H1 (cell line): ENCODE results near the gene AKR1C8. TPM values are rescaled to one million over a fixed set of nuclear protein-coding genes. Genes with fewer than 3 reads are reported as not detected.

ENCODE experiments used
- CTCF ChIA-PET: fragments of 300-600 bp; sonication (Branson Sonifier 250); formaldehyde crosslinking; loops from one replicate; lab custom pipeline; 2021; ENCODE audit not compliant: partially characterized antibody; lab: Charles Lee
- POLR2A ChIA-PET: fragments of 300-600 bp; sonication (Branson Sonifier 250); formaldehyde crosslinking; loops from one replicate; lab custom pipeline; 2021; ENCODE audit warnings: inconsistent platforms; ENCODE audit not compliant: partially characterized antibody; lab: Charles Lee
- DNase-seq, 2 experiments: peaks; one replicate each; pipeline versions ENCODE4 v3.0.0 to v3.0.0-alpha.2; 2010 to 2022; ENCODE audit warnings: low spot score in 2 of 2, low read depth in 1 of 2, mixed read lengths in 1 of 2
- FAIRE-seq: peaks from 2 replicates; lab custom pipeline; 2011; peaks lifted over from hg19 to GRCh38; lab: Jason Lieb, UNC
- H2AFZ ChIP-seq: 2 replicates; pipeline ENCODE4 v1.8.1; 2012; ENCODE audit warnings: low read length, inconsistent platforms
- H2AK5ac ChIP-seq: 2 replicates; pipeline ENCODE4 v1.6.1; 2013; ENCODE audit warnings: low read depth, low read length
- H2BK120ac ChIP-seq: replicated peaks from 2 replicates; pipeline ENCODE3; 2013; ENCODE audit warnings: low read depth, low read length, inconsistent platforms
- H2BK12ac ChIP-seq: 2 replicates; pipeline ENCODE4 v1.6.1; 2013; ENCODE audit warnings: low read depth, low read length
- H2BK15ac ChIP-seq: 2 replicates; pipeline ENCODE4 v1.6.1; 2013; ENCODE audit warnings: low read length
- H2BK20ac ChIP-seq: 2 replicates; pipeline ENCODE4 v1.6.1; 2013; ENCODE audit warnings: low read length
- H2BK5ac ChIP-seq: 2 replicates; pipeline ENCODE4 v1.6.1; 2013; ENCODE audit warnings: low read depth, low read length
- H3K14ac ChIP-seq: 2 replicates; pipeline ENCODE4 v1.6.1; 2013; ENCODE audit warnings: inconsistent platforms; ENCODE audit not compliant: insufficient read length
- H3K18ac ChIP-seq: 2 replicates; pipeline ENCODE4 v1.6.1; 2013; ENCODE audit warnings: low read length; ENCODE audit errors: extremely low read depth
- H3K23ac ChIP-seq: 2 replicates; pipeline ENCODE4 v1.6.1; 2013; ENCODE audit warnings: inconsistent platforms; ENCODE audit not compliant: insufficient read length
- H3K23me2 ChIP-seq: 2 replicates; pipeline ENCODE4 v1.6.1; 2013; ENCODE audit warnings: low read depth, low read length
- H3K27ac ChIP-seq: 2 replicates; pipeline ENCODE4 v1.6.1; 2011; ENCODE audit warnings: low read depth, low read length, inconsistent platforms
- H3K27me3 ChIP-seq, 4 experiments: replicated peaks in 1 of 4; 1 replicate in 1 of 4; 2 replicates in 3 of 4; pipeline versions ENCODE4 v1.6.1 to v1.8.1; 2011 to 2013; ENCODE audit warnings: low read length in 3 of 4, mild to moderate bottlenecking in 3 of 4, inconsistent platforms in 2 of 4, mixed read lengths in 2 of 4, moderate library complexity in 1 of 4; ENCODE audit not compliant: control insufficient read depth in 3 of 4, insufficient read depth in 3 of 4; ENCODE audit errors: extremely low read depth in 1 of 4
- H3K36me3 ChIP-seq, 4 experiments: 2 replicates each; pipeline versions ENCODE4 v1.6.1 to v1.8.1; 2011 to 2013; ENCODE audit warnings: mild to moderate bottlenecking in 4 of 4, low read length in 3 of 4, moderate library complexity in 2 of 4, control low read depth in 1 of 4, inconsistent platforms in 1 of 4; ENCODE audit not compliant: insufficient read depth in 4 of 4, control insufficient read depth in 2 of 4
- H3K4ac ChIP-seq: replicated peaks from 2 replicates; pipeline ENCODE3; 2013; ENCODE audit warnings: low read length, low read depth, mixed read lengths, inconsistent platforms; ENCODE audit not compliant: insufficient read length
- H3K4me1 ChIP-seq, 4 experiments: replicated peaks in 1 of 4; 1 replicate in 1 of 4; 2 replicates in 3 of 4; pipeline versions ENCODE4 v1.6.1 to v1.8.1; 2011 to 2013; ENCODE audit warnings: low read length in 3 of 4, inconsistent platforms in 2 of 4, mixed read lengths in 1 of 4; ENCODE audit not compliant: insufficient read depth in 4 of 4, control insufficient read depth in 3 of 4
- H3K4me2 ChIP-seq, 2 experiments: 2 replicates each; pipeline versions ENCODE4 v1.6.1 to v1.8.1; 2011 to 2013; ENCODE audit warnings: low read depth in 2 of 2, low read length in 2 of 2, control low read depth in 1 of 2, inconsistent platforms in 1 of 2, mild to moderate bottlenecking in 1 of 2; ENCODE audit not compliant: insufficient read depth in 1 of 2
- H3K4me3 ChIP-seq, 4 experiments: fragments of 200-600, 300-600 bp in 1 of 4; sonication (generic), shearing (Covaris generic), sonication (Bioruptor Twin) in 1 of 4; 2 replicates each; pipeline versions ENCODE4 v1.5.1 to v1.8.1; 2011 to 2016; ENCODE audit warnings: low read length in 4 of 4, low read depth in 3 of 4, control low read depth in 2 of 4, inconsistent platforms in 2 of 4, mild to moderate bottlenecking in 2 of 4, mixed read lengths in 1 of 4, moderate library complexity in 1 of 4; ENCODE audit not compliant: insufficient read depth in 2 of 4; ENCODE audit errors: extremely low read depth in 1 of 4
- H3K56ac ChIP-seq: replicated peaks from 2 replicates; pipeline ENCODE3; 2013; ENCODE audit warnings: low read depth, mild to moderate bottlenecking, mixed read lengths, low read length, inconsistent platforms; ENCODE audit not compliant: insufficient read length
- H3K79me1 ChIP-seq: 2 replicates; pipeline ENCODE4 v1.6.1; 2013; ENCODE audit warnings: low read depth, low read length, control low read depth
- H3K79me2 ChIP-seq, 2 experiments: 2 replicates each; pipeline versions ENCODE4 v1.6.1 to v1.8.1; 2012 to 2013; ENCODE audit warnings: low read length in 2 of 2, mild to moderate bottlenecking in 2 of 2, inconsistent platforms in 1 of 2; ENCODE audit not compliant: insufficient read depth in 2 of 2, control insufficient read depth in 1 of 2
- H3K9ac ChIP-seq, 4 experiments: replicated peaks in 1 of 4; 1 replicate in 1 of 4; 2 replicates in 3 of 4; pipeline versions ENCODE4 v1.6.1 to v1.8.1; 2011 to 2013; ENCODE audit warnings: low read depth in 3 of 4, low read length in 3 of 4, control low read depth in 2 of 4, mild to moderate bottlenecking in 2 of 4, moderate library complexity in 2 of 4, inconsistent platforms in 1 of 4; ENCODE audit errors: extremely low read depth in 1 of 4
- H3K9me3 ChIP-seq, 2 experiments: 2 replicates each; pipeline versions ENCODE4 v1.6.1 to v1.8.1; 2012 to 2013; ENCODE audit warnings: mild to moderate bottlenecking in 2 of 2, moderate library complexity in 2 of 2, control low read depth in 1 of 2, inconsistent platforms in 1 of 2, low read depth in 1 of 2, low read length in 1 of 2, mixed read lengths in 1 of 2; ENCODE audit not compliant: insufficient read depth in 2 of 2
- H4K20me1 ChIP-seq, 2 experiments: replicated peaks in 1 of 2; 2 replicates each; pipeline versions ENCODE3 to v1.8.1; 2011 to 2013; ENCODE audit warnings: inconsistent platforms in 2 of 2, low read length in 2 of 2, mild to moderate bottlenecking in 1 of 2; ENCODE audit not compliant: insufficient read depth in 2 of 2, control insufficient read depth in 1 of 2
- H4K5ac ChIP-seq: 2 replicates; pipeline ENCODE4 v1.6.1; 2013; ENCODE audit warnings: low read length, low read depth, mixed read lengths, inconsistent platforms; ENCODE audit not compliant: insufficient read length
- H4K8ac ChIP-seq: 2 replicates; pipeline ENCODE4 v1.8.0; 2013; ENCODE audit warnings: mild to moderate bottlenecking, moderate library complexity, low read length, inconsistent platforms; ENCODE audit not compliant: insufficient read depth; ENCODE audit errors: extremely low read depth
- H4K91ac ChIP-seq: replicated peaks from 2 replicates; pipeline ENCODE3; 2013; ENCODE audit warnings: low read length, mixed read lengths, inconsistent platforms; ENCODE audit not compliant: insufficient read length
- BRCA1 ChIP-seq: IDR thresholded peaks from 2 replicates; pipeline ENCODE4 v1.6.1; 2012; ENCODE audit warnings: low read depth, low read length, improper control_type of control experiment
- CREB1 ChIP-seq: IDR thresholded peaks from 2 replicates; pipeline ENCODE4 v1.6.1; 2012; ENCODE audit warnings: inconsistent platforms
- HDAC2 ChIP-seq, 2 experiments: fragments of 300-600 bp in 1 of 2; sonication (generic) in 1 of 2; IDR thresholded peaks; 2 replicates each; pipeline ENCODE4 v1.6.1; 2011 to 2012; ENCODE audit warnings: low read depth in 2 of 2, low read length in 2 of 2, mild to moderate bottlenecking in 2 of 2, moderate library complexity in 2 of 2, borderline replicate concordance in 1 of 2, inconsistent platforms in 1 of 2
- NANOG ChIP-seq: IDR thresholded peaks from 2 replicates; pipeline ENCODE4 v1.6.1; 2011; ENCODE audit warnings: low read length, low read depth, mild to moderate bottlenecking, inconsistent platforms; ENCODE audit not compliant: insufficient read depth, poor library complexity, severe bottlenecking
- NRF1 ChIP-seq: IDR thresholded peaks from 2 replicates; pipeline ENCODE4 v1.6.1; 2011; ENCODE audit warnings: mild to moderate bottlenecking, low read depth, low read length, improper control_type of control experiment
- POLR2A ChIP-seq, 2 experiments: IDR thresholded peaks; 1 replicate in 1 of 2; 2 replicates in 1 of 2; pipeline ENCODE4 v1.6.1; 2011; ENCODE audit warnings: low read depth in 2 of 2, low read length in 2 of 2, mild to moderate bottlenecking in 2 of 2; ENCODE audit errors: control extremely low read depth in 1 of 2
- SIRT6 ChIP-seq: IDR thresholded peaks from one replicate; pipeline ENCODE4 v1.7.1; 2012; ENCODE audit warnings: low read length, inconsistent platforms
- SP2 ChIP-seq: IDR thresholded peaks from 2 replicates; pipeline ENCODE4 v1.6.1; 2012; ENCODE audit warnings: mild to moderate bottlenecking, low read length, inconsistent platforms
- SP4 ChIP-seq: IDR thresholded peaks from 2 replicates; pipeline ENCODE4 v1.6.1; 2012; ENCODE audit warnings: low read length, inconsistent platforms
- WGBS, 2 experiments: shearing (Covaris generic) in 1 of 2; methylation state at CpG; one replicate each; pipeline versions ENCODE4 v1.1.6 to v1.1.7; 2013 to 2015; ENCODE audit warnings: low lambda C conversion rate in 2 of 2, mixed read lengths in 2 of 2, inconsistent platforms in 1 of 2, low coverage in 1 of 2, missing lambda C conversion rate in 1 of 2; ENCODE audit not compliant: insufficient replicate concordance in 2 of 2, insufficient coverage in 1 of 2, insufficient read length in 1 of 2; ENCODE audit errors: extremely low coverage in 1 of 2, missing lambda C conversion rate in 1 of 2; 5-methylcytosine and 5-hydroxymethylcytosine counted together
- polyA plus RNA-seq, 7 experiments: library from polyadenylated mRNA; depleted of rRNA in 3 of 7; stranded (reverse) in 5 of 7; unstranded in 2 of 7; fragments of >200 nt in 5 of 7; fragments of 200-250 nt in 2 of 7; gene quantifications; 1 replicate in 5 of 7; 2 replicates in 1 of 7; 4 replicates in 1 of 7; pipeline versions ENCODE4 v1.2.1 to v1.2.3, GENCODE V29; 2011 to 2013; ENCODE audit warnings: missing spikeins in 2 of 7, mixed read lengths in 2 of 7
- total RNA-seq: library from RNA; stranded (reverse); fragmentation: NEBNext Ultra II Directional; extraction: Animal tissue kit (Norgen Biotek cat#: 25700); gene quantifications from 2 replicates; pipeline ENCODE4 v1.2.1, GENCODE V29; 2021
- TF ChIP-seq, protein P1 (sequence below): IDR thresholded peaks from 2 replicates; pipeline ENCODE4 v1.6.1; 2012; ENCODE audit warnings: low read length, inconsistent platforms
- TF ChIP-seq, protein P2 (sequence below): IDR thresholded peaks from 2 replicates; pipeline ENCODE4 v1.6.1; 2011; ENCODE audit warnings: low read depth, mild to moderate bottlenecking, low read length; ENCODE audit not compliant: insufficient read depth

Gene AKR1C8
- total and polyA plus RNA-seq, 2 of the 8 experiments (the other 6 are each of a cell fraction or from before 2014, with no cell fraction given): not detected

DNA sequence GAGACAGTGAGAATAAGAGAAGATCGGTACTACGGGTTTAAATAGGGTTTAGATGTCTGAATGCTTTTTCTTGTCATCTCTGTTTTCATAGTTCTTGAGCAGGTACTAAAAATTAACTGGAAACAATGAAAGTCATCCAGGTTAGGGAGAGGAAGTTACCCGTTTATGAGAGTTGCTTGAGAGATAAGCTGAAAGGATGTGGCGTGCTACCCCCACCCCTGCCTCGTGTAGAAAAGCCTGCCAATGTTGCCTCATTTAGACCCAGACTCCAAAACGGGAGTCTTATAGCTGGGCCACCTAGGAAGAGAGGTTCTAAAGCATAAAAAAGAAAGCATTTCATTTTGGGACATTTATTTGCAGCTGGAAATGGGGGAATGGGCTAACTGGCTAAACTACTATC is 21.8 kb upstream of the AKR1C8 start:
- Histone ChIP-seq H2BK120ac (no peak overlapping the region), H2BK5ac (no peak overlapping the region), H3K4me3 (no peak overlapping the region), H4K5ac (no peak overlapping the region), H4K8ac (no peak overlapping the region), H4K20me1 (no peaks in the 10 kb centered on the region), H4K91ac (no peak overlapping the region), H3K9ac (no peak overlapping the region), H2BK12ac (no peak overlapping the region), H2AFZ (no peak overlapping the region), H3K14ac (no peak overlapping the region), H3K36me3 (no peaks in the 10 kb centered on the region), H3K4me2 (no peak overlapping the region), H3K79me2 (no peaks in the 10 kb centered on the region), H2BK20ac (no peak overlapping the region), H3K23me2 (no peaks in the 10 kb centered on the region; the same call in 1 of the 2 replicates), H3K27ac (no peak overlapping the region), H2BK15ac (no peak overlapping the region), H3K9me3 (peaks cover 3 to 6% of the 10 kb centered on the region in 2 experiments; a peak in 1 of 4 replicates), H3K56ac (no peak overlapping the region), H3K18ac (no peak overlapping the region), H3K79me1 (no peaks in the 10 kb centered on the region), H3K27me3 (no peaks in the 10 kb centered on the region), H3K23ac (no peak overlapping the region), H3K4ac (no peak overlapping the region), H3K4me1 (no peaks in the 10 kb centered on the region), H2AK5ac (no peak overlapping the region)
- ChIA-PET CTCF (interaction anchor here (1.3 kb wide), 1 partner anchor 78 kb away, joined by 3 read pairs; no protein-coding TSS in a partner anchor), POLR2A (no interaction called here)
- no peak for FAIRE-seq
- WGBS, 2 experiments: 93% methylated on average over 6 of the region's 6 CpGs; no CpG with 5 or more reads in 1 of the 2 experiments
- TF ChIP-seq, protein P1, sequence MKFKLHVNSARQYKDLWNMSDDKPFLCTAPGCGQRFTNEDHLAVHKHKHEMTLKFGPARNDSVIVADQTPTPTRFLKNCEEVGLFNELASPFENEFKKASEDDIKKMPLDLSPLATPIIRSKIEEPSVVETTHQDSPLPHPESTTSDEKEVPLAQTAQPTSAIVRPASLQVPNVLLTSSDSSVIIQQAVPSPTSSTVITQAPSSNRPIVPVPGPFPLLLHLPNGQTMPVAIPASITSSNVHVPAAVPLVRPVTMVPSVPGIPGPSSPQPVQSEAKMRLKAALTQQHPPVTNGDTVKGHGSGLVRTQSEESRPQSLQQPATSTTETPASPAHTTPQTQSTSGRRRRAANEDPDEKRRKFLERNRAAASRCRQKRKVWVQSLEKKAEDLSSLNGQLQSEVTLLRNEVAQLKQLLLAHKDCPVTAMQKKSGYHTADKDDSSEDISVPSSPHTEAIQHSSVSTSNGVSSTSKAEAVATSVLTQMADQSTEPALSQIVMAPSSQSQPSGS: no peak
- TF ChIP-seq POLR2A (IDR thresholded peaks at IDR 0.05; ENCODE audit: control extremely low read depth in 1 of 2, low read depth in 2 of 2, low read length in 2 of 2): no peak
- TF ChIP-seq HDAC2 (IDR thresholded peaks at IDR 0.05; ENCODE audit: borderline replicate concordance in 1 of 2, low read depth in 2 of 2, low read length in 2 of 2): no peak
- TF ChIP-seq, protein P2, sequence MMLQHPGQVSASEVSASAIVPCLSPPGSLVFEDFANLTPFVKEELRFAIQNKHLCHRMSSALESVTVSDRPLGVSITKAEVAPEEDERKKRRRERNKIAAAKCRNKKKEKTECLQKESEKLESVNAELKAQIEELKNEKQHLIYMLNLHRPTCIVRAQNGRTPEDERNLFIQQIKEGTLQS: no peak
- no peak for TF ChIP-seq NRF1
- TF ChIP-seq NANOG: no peak
- TF ChIP-seq SP4: no peak
- TF ChIP-seq CREB1: no peak
- TF ChIP-seq SP2: no peak
- no peak for TF ChIP-seq SIRT6
- no peak for TF ChIP-seq BRCA1
- DNase-seq: no peak
